Measurements from ENCODE around the gene SHISAL1. TPM values are rescaled to one million over a fixed set of nuclear protein-coding genes. Genes with fewer than 3 reads are reported as not detected.
"Not testable (repeated sequence)": the region's sequence is repeated elsewhere in the genome, so short reads cannot be mapped to it uniquely, and the experiment has no call there.

The SHISAL1 gene
- total RNA-seq, 1 experiment from 2014 or later, result 0.29 TPM

GRCh38 chr22:44261164-44261860, 51.4 kb downstream of the SHISAL1 start:
- DNase-seq (ENCODE audit: low read depth), result no peak

GRCh38 chr22:44260216-44261035, 52.3 kb downstream of the SHISAL1 start:
- no peak for DNase-seq (ENCODE audit: low read depth)

GRCh38 chr22:44259366-44260215, 53.2 kb downstream of the SHISAL1 start:
- no peak for DNase-seq (ENCODE audit: low read depth)

GRCh38 chr22:44256556-44257485, 55.9 kb downstream of the SHISAL1 start:
- DNase-seq (ENCODE audit: low read depth), result no peak

- DNase-seq (ENCODE audit: low read depth), result no peak
Observed at GRCh38 chr22:44256085-44256484, 56.7 kb downstream of the SHISAL1 start.

- no peak for DNase-seq (ENCODE audit: low read depth)
Observed at GRCh38 chr22:44254811-44255210, 57.9 kb downstream of the SHISAL1 start.

- DNase-seq (ENCODE audit: low read depth), result no peak
Observed at GRCh38 chr22:44249376-44250147, 63.2 kb downstream of the SHISAL1 start.

- DNase-seq (ENCODE audit: low read depth), result no peak
Observed at GRCh38 chr22:44248926-44249325, 63.8 kb downstream of the SHISAL1 start.

GRCh38 chr22:44247923-44248892, 64.5 kb downstream of the SHISAL1 start:
- DNase-seq (ENCODE audit: low read depth), result no peak

- DNase-seq (ENCODE audit: low read depth), result no peak
Observed at GRCh38 chr22:44247346-44247745, 65.4 kb downstream of the SHISAL1 start.

- no peak for DNase-seq (ENCODE audit: low read depth)
Observed at GRCh38 chr22:44246615-44247326, 66.0 kb downstream of the SHISAL1 start.

GRCh38 chr22:44245867-44246266, 66.9 kb downstream of the SHISAL1 start:
- DNase-seq (ENCODE audit: low read depth), result no peak

- no peak for DNase-seq (ENCODE audit: low read depth)
Observed at GRCh38 chr22:44245438-44245837, 67.3 kb downstream of the SHISAL1 start.

GRCh38 chr22:44244265-44244822, 68.4 kb downstream of the SHISAL1 start:
- DNase-seq (ENCODE audit: low read depth), result no peak

- DNase-seq (ENCODE audit: low read depth), result no peak
Observed at GRCh38 chr22:44243761-44244160, 69.0 kb downstream of the SHISAL1 start.

- no peak for DNase-seq (ENCODE audit: low read depth)
Observed at GRCh38 chr22:44242946-44243724, 69.6 kb downstream of the SHISAL1 start.

- DNase-seq (ENCODE audit: low read depth), result not testable (repeated sequence)
Observed at GRCh38 chr22:44241121-44241520, 71.6 kb downstream of the SHISAL1 start.

Measured in LHCN-M2 (cell line).